GM18870 (cell line): Measurements from ENCODE around the gene SERINC5.
A peak's percentile ranks its signal among the peaks of the same experiment; 100 is the strongest.
"Not testable (repeated sequence)": the region's sequence is repeated elsewhere in the genome, so short reads cannot be mapped to it uniquely, and the experiment has no call there.

Experiments used
- ATAC-seq: cut with Tn5 transposase; IDR thresholded peaks from one replicate; pipeline ENCODE4 v1.9.1; 2021; ENCODE audit warnings: moderate library complexity; ENCODE audit not compliant: unreplicated experiment

The SERINC5 gene

GRCh38 chr5:80143491-80143890, 112.4 kb downstream of the SERINC5 start:
- ATAC-seq, result no peak

DNA sequence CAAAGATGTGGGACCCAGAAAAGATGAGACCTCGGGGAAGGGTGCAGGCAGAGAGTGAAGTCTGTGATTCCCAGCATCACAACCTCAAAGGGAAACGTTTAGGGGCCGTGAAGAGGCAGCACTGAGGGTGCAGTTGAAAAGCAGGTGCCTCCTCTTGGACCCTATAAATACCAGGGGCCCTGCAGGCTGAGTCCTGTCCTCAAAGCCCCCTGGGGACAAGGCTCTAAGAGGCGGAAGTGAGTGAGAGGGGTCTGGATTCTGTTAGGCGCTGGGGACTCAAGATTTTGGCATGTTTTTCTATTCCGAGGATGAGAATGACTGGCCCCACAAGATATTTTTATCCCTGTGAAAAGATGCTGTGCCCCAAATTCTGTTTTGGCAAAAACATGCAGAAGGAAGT, 112.9 kb downstream of the SERINC5 start:
- ATAC-seq, result no peak

DNA sequence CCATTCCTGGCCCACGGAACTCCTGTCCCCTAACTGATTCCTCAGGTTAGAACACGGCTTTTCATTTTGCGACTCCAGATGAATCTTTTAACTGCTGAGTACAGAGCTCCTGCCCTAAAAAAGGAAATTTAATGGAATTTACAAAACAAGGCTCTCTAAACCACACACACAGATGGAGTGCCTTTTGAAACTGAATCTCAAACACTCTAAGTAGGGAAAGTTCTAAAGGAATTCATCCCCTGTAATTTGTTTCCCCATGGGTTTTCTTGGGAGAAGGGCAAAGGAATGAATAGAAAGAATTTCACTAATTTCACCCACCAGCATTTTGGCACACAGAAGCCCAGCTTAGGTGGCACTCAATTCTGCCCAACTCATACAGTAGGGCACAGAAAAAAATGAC, 114.2 kb downstream of the SERINC5 start:
- ATAC-seq, result no peak

GRCh38 chr5:80141147-80141671, 114.6 kb downstream of the SERINC5 start:
- no peak for ATAC-seq

DNA sequence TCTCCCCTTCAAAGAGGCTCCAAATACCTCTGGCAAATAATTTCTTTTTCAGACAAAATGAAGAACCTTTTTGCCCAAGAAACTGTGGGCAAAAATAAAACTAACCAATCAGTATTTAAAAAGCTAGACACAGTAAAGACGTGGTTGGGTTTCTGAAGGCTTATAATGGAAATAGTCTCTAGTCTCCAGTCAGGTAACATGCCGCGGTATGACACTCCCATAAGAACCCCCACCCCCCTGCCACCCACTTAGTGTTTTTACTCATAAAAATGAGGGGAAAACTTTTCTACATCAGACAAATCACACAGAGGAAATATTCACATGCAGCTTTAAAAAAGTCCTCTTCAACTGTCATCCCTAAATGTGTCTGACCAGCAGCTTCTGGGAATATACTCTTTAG, 115.4 kb downstream of the SERINC5 start:
- no peak for ATAC-seq

DNA sequence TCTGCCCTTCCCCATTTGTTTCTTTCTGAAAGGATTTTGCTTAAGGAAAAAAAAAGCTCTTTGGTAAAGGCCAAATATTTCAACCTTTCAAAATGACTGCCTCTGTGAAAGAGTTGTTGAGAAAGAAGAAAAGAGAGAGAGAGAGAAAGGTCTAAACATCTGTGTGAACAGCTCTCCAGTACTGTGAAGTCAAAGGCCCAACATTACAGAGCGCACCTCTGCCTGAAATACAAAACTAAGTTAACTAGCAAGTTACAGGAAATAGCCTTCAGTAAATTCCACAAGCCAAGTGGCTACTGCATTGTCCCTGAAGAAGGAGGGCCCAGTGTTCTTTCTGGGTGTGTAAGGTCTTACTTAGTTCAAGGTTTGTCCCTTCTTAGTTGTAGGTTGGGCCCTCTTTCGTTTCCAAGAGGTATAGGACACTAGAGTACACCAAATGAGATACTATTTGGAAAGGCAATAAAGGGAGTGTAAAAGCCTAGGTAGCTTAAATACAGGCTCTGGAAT, 116.3 kb downstream of the SERINC5 start:
- no peak for ATAC-seq

GRCh38 chr5:80138486-80138885, 117.4 kb downstream of the SERINC5 start:
- no peak for ATAC-seq

GRCh38 chr5:80136798-80137197, 119.0 kb downstream of the SERINC5 start:
- ATAC-seq, result not testable (repeated sequence)

DNA sequence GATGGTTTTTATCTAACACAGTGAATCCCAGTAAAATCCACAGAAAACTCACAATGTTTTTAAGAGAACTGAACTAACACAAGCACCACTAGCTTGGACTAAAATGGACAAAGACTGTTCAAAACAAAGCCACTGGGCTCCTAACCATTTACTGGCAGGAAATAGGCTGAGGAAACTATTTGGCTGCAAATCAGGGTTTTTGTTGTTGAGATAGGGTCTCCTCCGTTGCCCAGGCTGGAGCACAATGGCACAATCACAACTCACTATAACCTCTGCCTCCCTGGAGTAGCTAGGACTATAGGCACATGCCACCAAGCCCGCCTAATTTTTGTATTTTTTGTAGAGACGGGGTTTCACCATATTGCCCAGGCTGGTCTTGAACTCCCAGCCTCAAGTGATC, 121.0 kb downstream of the SERINC5 start:
- no peak for ATAC-seq

DNA sequence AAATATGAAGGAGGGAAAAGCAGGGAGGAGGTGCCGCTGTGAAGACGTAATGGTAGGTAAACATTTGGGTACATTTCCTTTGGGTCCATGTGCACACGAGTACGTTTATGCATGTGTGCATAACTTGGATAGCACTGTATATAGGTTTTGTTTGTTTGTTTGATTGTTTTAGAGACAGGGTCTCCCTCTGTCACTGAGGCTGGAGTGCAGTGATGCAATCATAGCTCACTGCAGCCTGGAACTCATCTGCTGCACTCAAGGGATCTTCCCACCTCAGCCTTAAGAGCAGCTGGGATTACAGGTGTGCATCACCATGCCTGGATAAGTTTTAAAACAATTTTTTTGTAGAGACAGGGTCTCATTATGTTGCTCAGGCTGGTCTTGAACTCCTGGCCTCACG, 126.7 kb downstream of the SERINC5 start:
- ATAC-seq, result no peak

- ATAC-seq, result no peak
Observed at GRCh38 chr5:80128141-80128540, 127.7 kb downstream of the SERINC5 start.

DNA sequence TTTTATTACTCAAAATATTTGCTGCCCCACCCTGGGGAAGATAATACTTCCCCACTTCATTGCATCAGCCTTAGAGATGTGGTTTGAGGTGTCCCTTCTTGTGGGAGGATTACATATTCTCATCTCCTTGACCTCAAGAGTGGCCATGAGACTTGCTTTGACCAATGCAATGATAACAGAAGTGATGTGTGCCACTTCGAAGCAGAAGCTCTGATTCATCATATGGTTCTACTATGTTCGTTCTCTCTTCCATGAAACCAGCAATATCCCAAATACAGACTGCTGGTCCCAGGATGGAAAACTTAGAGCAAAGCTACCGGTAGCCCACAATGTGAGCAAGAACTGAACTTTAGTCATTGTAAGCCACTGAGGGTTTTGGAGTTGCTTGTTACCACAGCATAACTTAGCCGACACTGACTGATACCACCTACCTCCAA, 128.7 kb downstream of the SERINC5 start:
- no peak for ATAC-seq

- peak; percentile 76 for ATAC-seq
Observed at GRCh38 chr5:80125962-80126480, 129.8 kb downstream of the SERINC5 start.

DNA sequence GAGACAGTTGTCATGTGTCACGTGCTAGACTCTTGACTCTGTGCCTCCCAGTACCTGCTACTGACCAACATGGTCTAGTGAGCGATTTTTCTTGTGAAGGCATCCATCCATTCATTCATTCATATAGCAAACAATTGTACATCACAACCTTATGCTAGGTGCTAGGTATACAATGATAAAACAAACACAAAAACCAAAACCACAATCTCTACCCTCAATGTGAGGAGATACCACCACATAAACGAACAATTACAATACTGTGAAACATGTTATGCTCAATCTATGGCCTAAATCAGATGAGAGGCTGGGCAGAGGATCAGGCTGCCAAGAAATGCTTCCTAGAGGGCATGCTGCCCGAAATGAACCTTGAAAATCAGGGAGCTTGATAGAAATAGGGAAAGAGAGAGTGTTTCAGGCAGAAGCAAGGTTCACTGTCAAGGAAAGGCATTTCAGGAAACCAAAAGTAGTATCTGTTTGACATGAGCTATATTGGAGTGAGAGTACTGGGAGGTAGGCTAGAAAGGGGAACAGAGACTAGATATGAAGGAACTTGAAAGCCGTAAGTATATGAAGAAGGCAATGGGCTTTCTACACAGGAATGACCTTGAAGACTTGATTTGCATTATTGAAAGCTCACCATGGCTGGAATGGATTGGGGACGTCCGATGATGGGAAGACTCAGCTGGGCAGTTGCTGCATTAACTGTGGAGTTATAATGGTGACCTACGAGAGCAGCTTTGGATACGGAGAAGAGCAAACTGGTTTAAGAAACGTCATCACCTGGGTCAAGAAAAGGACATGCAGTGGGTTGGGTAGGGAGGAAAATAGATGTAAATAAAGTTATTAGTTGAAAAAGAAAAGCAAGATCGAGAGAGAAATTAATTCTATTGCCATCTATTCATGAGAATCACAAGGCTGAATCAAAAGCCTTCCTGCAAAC, 130.6 kb downstream of the SERINC5 start:
- ATAC-seq, result peak; percentile 75

DNA sequence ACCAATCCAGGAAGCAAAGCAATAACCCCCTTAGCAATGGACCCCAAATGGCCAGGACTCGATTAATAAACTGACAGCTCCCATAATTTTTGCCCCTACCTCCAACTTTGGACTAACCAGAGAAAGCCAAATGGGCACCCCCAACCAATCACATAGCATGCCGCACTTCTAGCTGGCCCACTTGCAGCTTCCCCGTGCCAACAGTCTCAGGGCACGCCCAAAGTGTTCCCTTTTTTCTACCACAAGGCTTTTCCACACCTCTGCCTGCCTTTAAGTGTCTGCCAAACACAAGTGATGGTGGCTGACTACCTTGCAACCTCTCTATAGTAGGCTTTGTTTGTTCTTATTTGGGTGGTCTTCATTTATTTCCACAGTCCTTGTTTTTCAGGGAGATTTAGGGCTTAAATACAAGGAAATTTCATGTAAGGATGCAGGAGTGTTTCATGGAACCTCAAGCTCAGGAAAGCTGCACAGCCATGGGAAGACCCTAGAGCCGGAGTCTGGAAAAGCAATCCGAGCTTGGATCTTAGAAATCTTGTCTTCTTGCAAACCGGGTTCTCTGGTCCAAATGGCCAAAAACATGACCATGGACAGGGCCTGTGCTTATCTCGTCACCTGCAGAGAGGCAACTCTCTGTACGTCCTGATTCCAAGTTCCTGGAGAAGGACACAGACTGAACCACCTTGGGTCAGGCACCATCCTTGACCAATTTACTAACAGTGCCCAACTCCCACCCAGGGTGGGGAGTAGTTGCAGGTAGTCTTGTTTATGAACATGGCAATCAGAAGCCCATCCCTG, 131.5 kb downstream of the SERINC5 start:
- no peak for ATAC-seq

DNA sequence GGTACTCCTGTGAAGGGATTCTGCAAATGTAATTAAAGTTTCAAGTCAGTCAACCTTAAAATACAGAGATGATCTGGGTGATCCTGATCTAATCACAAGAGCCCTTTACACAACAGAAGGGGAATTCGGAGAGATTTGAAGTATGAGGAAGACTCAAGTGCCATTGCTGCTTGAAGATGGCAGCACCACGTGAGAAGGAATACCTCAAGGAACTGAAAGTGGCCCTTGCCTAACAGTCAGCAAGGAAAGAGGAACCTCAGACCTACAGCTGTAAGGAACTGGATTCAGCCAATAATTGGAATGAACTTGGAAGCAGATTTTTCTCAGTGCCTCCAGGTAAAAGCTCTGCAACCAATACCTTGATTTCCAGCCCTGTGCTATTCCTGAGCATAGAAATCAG, 133.3 kb downstream of the SERINC5 start:
- no peak for ATAC-seq

- ATAC-seq, result no peak
Observed at GRCh38 chr5:80119372-80119771, 136.5 kb downstream of the SERINC5 start.

- no peak for ATAC-seq
Observed at GRCh38 chr5:80117446-80117845, 138.4 kb downstream of the SERINC5 start.

DNA sequence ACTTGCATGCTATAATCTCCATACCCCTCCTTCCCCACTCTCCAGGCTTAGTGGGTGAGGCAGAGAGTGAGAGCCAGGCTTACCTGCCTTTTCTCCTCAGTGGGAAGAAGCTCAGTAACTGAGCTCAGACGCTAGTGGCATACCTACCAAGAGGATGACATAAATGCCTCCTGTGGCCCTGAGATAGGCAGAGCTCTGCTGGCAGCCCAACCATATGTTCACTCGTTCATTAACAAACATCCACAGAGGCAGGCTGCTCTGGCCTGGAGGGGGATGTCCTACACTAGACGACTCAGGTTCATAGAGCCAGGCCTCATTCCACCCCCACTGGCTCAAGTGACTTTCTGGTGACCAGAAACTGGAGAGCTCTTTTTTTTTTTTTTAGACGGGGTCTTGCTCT, 139.4 kb downstream of the SERINC5 start:
- no peak for ATAC-seq

- ATAC-seq, result no peak
Observed at GRCh38 chr5:80116000-80116399, 139.8 kb downstream of the SERINC5 start.

- ATAC-seq, result no peak
Observed at GRCh38 chr5:80114860-80115259, 141.0 kb downstream of the SERINC5 start.
